ENCODE results near the gene GTF3C6. TPM values are rescaled to one million over a fixed set of nuclear protein-coding genes. Genes with fewer than 3 reads are reported as not detected.

Gene GTF3C6
- total and polyA plus RNA-seq, 5 donors from 2014 or later, result 39.9 to 213 (median 135) TPM

- Mint-ChIP-seq H3K9me3 (peaks cover 0 to 3% (median 0%) of the 10 kb centered on the region in 7 donors), H3K4me3 (no peak overlapping the region), H3K36me3 (no peaks in the 10 kb centered on the region), H3K4me1 (peaks cover 0 to 9% (median 7%) of the 10 kb centered on the region in 4 donors), H3K27me3 (no peaks in the 10 kb centered on the region), H3K27ac (peak overlapping the region; percentile 50 to 85 (median 75))
- ATAC-seq (ENCODE audit: low read depth in 2 of 2) (peak; percentile 97 to 99), DNase-seq (peak; percentile 5 to 89 (median 66))
- Histone ChIP-seq H3K4me3 (ENCODE audit: low read depth, low read length) (peak overlapping the region; percentile 4), H3K4me1 (ENCODE audit: control insufficient read depth, insufficient read depth, low read length, poor library complexity, severe bottlenecking) (peaks cover 6% of the 10 kb centered on the region), H3K27me3 (ENCODE audit: control insufficient read depth, insufficient read depth, low read length) (no peaks in the 10 kb centered on the region), H3K27ac (ENCODE audit: insufficient read depth, low read length, poor library complexity, severe bottlenecking) (peak overlapping the region; percentile 38), H3K36me3 (ENCODE audit: control insufficient read depth, insufficient read depth, low read length) (no peaks in the 10 kb centered on the region), H3K9me3 (ENCODE audit: control insufficient read depth in 2 of 2, low read length in 2 of 2) (no peaks in the 10 kb centered on the region)
Measured at GRCh38 chr6:110944681-110945151, 13.8 kb upstream of the GTF3C6 start.

GRCh38 chr6:110946498-110946897 is 12.0 kb upstream of the GTF3C6 start:
- no peak overlapping the region for H3K4me3 Mint-ChIP-seq
- H3K4me3 ChIP-seq (ENCODE audit: low read depth, low read length), result no peak overlapping the region

GRCh38 chr6:110949679-110950285 is 8.7 kb upstream of the GTF3C6 start:
- H3K27me3 Mint-ChIP-seq, result peaks cover 7% of the 10 kb centered on the region
- Histone ChIP-seq H3K36me3 (ENCODE audit: control insufficient read depth, insufficient read depth, low read length) (no peaks in the 10 kb centered on the region), H3K4me3 (ENCODE audit: low read depth, low read length) (no peak overlapping the region), H3K9me3 (ENCODE audit: control insufficient read depth in 2 of 2, low read length in 2 of 2) (no peaks in the 10 kb centered on the region), H3K27ac (ENCODE audit: insufficient read depth, low read length, poor library complexity, severe bottlenecking) (no peak overlapping the region), H3K27me3 (ENCODE audit: control insufficient read depth, insufficient read depth, low read length) (no peaks in the 10 kb centered on the region), H3K4me1 (ENCODE audit: control insufficient read depth, insufficient read depth, low read length, poor library complexity, severe bottlenecking) (peaks cover 1% of the 10 kb centered on the region)
- H3K27ac Mint-ChIP-seq, result no peak overlapping the region
- no peaks in the 10 kb centered on the region for H3K36me3 Mint-ChIP-seq
- peaks cover 0 to 13% (median 8%) of the 10 kb centered on the region in 4 donors for H3K4me1 Mint-ChIP-seq
- ATAC-seq (ENCODE audit: low read depth in 2 of 2) (no peak), DNase-seq (peak in 2 of 3 donors; percentile 54 to 67)
- peak overlapping the region in 1 of 4 donors; percentile 7 for H3K4me3 Mint-ChIP-seq
- no peaks in the 10 kb centered on the region for H3K9me3 Mint-ChIP-seq

More at GRCh38 chr6:110946498-110946897, 12.0 kb upstream of the GTF3C6 start:
- Histone ChIP-seq H3K4me1 (ENCODE audit: control insufficient read depth, insufficient read depth, low read length, poor library complexity, severe bottlenecking) (peaks cover 6% of the 10 kb centered on the region), H3K27me3 (ENCODE audit: control insufficient read depth, insufficient read depth, low read length) (no peaks in the 10 kb centered on the region), H3K9me3 (ENCODE audit: control insufficient read depth in 2 of 2, low read length in 2 of 2) (no peaks in the 10 kb centered on the region), H3K27ac (ENCODE audit: insufficient read depth, low read length, poor library complexity, severe bottlenecking) (no peak overlapping the region), H3K36me3 (ENCODE audit: control insufficient read depth, insufficient read depth, low read length) (no peaks in the 10 kb centered on the region)
- H3K36me3 Mint-ChIP-seq, result no peaks in the 10 kb centered on the region
- peak overlapping the region in 1 of 3 donors; percentile 40 for H3K27ac Mint-ChIP-seq
- no peaks in the 10 kb centered on the region for H3K27me3 Mint-ChIP-seq
- DNase-seq, result no peak
- no peak for ATAC-seq (ENCODE audit: low read depth in 2 of 2)
- peaks cover 0 to 19% (median 11%) of the 10 kb centered on the region in 4 donors for H3K4me1 Mint-ChIP-seq
- H3K9me3 Mint-ChIP-seq, result no peaks in the 10 kb centered on the region

GRCh38 chr6:110950440-110950839 is 8.1 kb upstream of the GTF3C6 start:
- Mint-ChIP-seq H3K36me3 (no peaks in the 10 kb centered on the region), H3K27ac (no peak overlapping the region), H3K4me1 (peaks cover 0 to 13% (median 7%) of the 10 kb centered on the region in 4 donors), H3K27me3 (peaks cover 7% of the 10 kb centered on the region), H3K9me3 (no peaks in the 10 kb centered on the region), H3K4me3 (no peak overlapping the region)
- DNase-seq (no peak), ATAC-seq (ENCODE audit: low read depth in 2 of 2) (no peak)
- Histone ChIP-seq H3K4me1 (ENCODE audit: control insufficient read depth, insufficient read depth, low read length, poor library complexity, severe bottlenecking) (no peaks in the 10 kb centered on the region), H3K27me3 (ENCODE audit: control insufficient read depth, insufficient read depth, low read length) (no peaks in the 10 kb centered on the region), H3K4me3 (ENCODE audit: low read depth, low read length) (no peak overlapping the region), H3K36me3 (ENCODE audit: control insufficient read depth, insufficient read depth, low read length) (no peaks in the 10 kb centered on the region), H3K27ac (ENCODE audit: insufficient read depth, low read length, poor library complexity, severe bottlenecking) (no peak overlapping the region), H3K9me3 (ENCODE audit: control insufficient read depth in 2 of 2, low read length in 2 of 2) (no peaks in the 10 kb centered on the region)

- H3K4me1 Mint-ChIP-seq, result peaks cover 0 to 13% (median 7%) of the 10 kb centered on the region in 4 donors
- H3K27me3 Mint-ChIP-seq, result peaks cover 7% of the 10 kb centered on the region
Measured at GRCh38 chr6:110951008-110951407, 7.5 kb upstream of the GTF3C6 start.

GRCh38 chr6:110951986-110952794 is 6.3 kb upstream of the GTF3C6 start:
- no peak overlapping the region for H3K4me3 Mint-ChIP-seq
- H3K4me1 ChIP-seq (ENCODE audit: control insufficient read depth, insufficient read depth, low read length, poor library complexity, severe bottlenecking), result no peaks in the 10 kb centered on the region
- H3K27ac Mint-ChIP-seq, result no peak overlapping the region
- no peaks in the 10 kb centered on the region for H3K36me3 ChIP-seq (ENCODE audit: control insufficient read depth, insufficient read depth, low read length)
- ATAC-seq (ENCODE audit: low read depth in 2 of 2), result no peak
- H3K27ac ChIP-seq (ENCODE audit: insufficient read depth, low read length, poor library complexity, severe bottlenecking), result no peak overlapping the region
- peaks cover 7% of the 10 kb centered on the region for H3K27me3 Mint-ChIP-seq
- H3K36me3 Mint-ChIP-seq, result no peaks in the 10 kb centered on the region
- H3K27me3 ChIP-seq (ENCODE audit: control insufficient read depth, insufficient read depth, low read length), result no peaks in the 10 kb centered on the region
- H3K4me3 ChIP-seq (ENCODE audit: low read depth, low read length), result no peak overlapping the region
- H3K4me1 Mint-ChIP-seq, result peaks cover 2 to 13% (median 8%) of the 10 kb centered on the region in 4 donors
- H3K9me3 Mint-ChIP-seq, result no peaks in the 10 kb centered on the region
- no peaks in the 10 kb centered on the region for H3K9me3 ChIP-seq (ENCODE audit: control insufficient read depth in 2 of 2, low read length in 2 of 2)
- no peak for DNase-seq

More at GRCh38 chr6:110951008-110951407, 7.5 kb upstream of the GTF3C6 start:
- H3K4me3 ChIP-seq (ENCODE audit: low read depth, low read length), result no peak overlapping the region
- no peaks in the 10 kb centered on the region for H3K9me3 ChIP-seq (ENCODE audit: control insufficient read depth in 2 of 2, low read length in 2 of 2)
- H3K27ac Mint-ChIP-seq, result no peak overlapping the region
- no peak overlapping the region for H3K4me3 Mint-ChIP-seq
- H3K36me3 Mint-ChIP-seq, result no peaks in the 10 kb centered on the region
- no peak for ATAC-seq (ENCODE audit: low read depth in 2 of 2)
- no peaks in the 10 kb centered on the region for H3K4me1 ChIP-seq (ENCODE audit: control insufficient read depth, insufficient read depth, low read length, poor library complexity, severe bottlenecking)
- no peaks in the 10 kb centered on the region for H3K36me3 ChIP-seq (ENCODE audit: control insufficient read depth, insufficient read depth, low read length)
- no peak overlapping the region for H3K27ac ChIP-seq (ENCODE audit: insufficient read depth, low read length, poor library complexity, severe bottlenecking)
- H3K27me3 ChIP-seq (ENCODE audit: control insufficient read depth, insufficient read depth, low read length), result no peaks in the 10 kb centered on the region
- DNase-seq, result no peak
- H3K9me3 Mint-ChIP-seq, result no peaks in the 10 kb centered on the region

DNA sequence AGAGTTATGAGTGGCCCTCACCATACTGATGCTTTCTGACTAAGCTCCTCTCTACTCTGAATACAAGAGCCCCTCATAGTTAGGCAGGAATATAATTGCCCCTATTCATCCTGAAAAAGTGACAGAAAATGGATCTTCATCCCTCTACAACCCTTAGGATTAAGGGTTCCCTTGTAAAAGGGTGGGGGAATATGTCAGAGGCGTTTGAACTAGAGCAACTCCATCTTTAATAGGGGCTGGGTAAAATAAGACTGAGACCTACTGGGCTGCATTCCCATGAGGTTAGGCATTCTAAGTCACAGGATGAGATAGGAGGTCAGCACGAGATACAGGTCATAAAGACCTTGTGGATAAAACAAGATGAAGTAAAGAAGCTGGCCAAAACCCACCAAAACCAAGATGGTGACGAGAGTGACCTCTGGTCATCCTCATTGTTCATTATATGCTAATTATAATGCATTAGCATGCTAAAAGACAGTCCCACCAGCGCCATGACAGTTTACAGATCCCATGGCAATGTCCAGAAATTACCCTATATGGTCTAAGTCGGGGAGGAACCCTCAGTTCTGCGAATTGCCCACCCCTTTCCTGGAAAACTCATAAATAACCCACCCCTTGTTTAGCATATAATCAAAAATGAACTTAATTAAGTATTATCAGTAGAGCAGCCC is 4.7 kb upstream of the GTF3C6 start:
- Histone ChIP-seq H3K36me3 (ENCODE audit: control insufficient read depth, insufficient read depth, low read length) (no peaks in the 10 kb centered on the region), H3K4me1 (ENCODE audit: control insufficient read depth, insufficient read depth, low read length, poor library complexity, severe bottlenecking) (peaks cover 5% of the 10 kb centered on the region), H3K4me3 (ENCODE audit: low read depth, low read length) (no peak overlapping the region), H3K27me3 (ENCODE audit: control insufficient read depth, insufficient read depth, low read length) (no peaks in the 10 kb centered on the region), H3K9me3 (ENCODE audit: control insufficient read depth in 2 of 2, low read length in 2 of 2) (no peaks in the 10 kb centered on the region), H3K27ac (ENCODE audit: insufficient read depth, low read length, poor library complexity, severe bottlenecking) (no peak overlapping the region)
- Mint-ChIP-seq H3K9me3 (no peaks in the 10 kb centered on the region), H3K36me3 (no peaks in the 10 kb centered on the region), H3K27ac (no peak overlapping the region), H3K4me1 (peaks cover 6 to 22% (median 14%) of the 10 kb centered on the region in 4 donors), H3K4me3 (no peak overlapping the region), H3K27me3 (peaks cover 7% of the 10 kb centered on the region)
- ATAC-seq (ENCODE audit: low read depth in 2 of 2) (no peak), DNase-seq (no peak)

Measured in CD4-positive, CD25-positive, alpha-beta regulatory T cell (primary cell).